Mucosa of stomach (tissue), 1 donor: ENCODE measurements around the gene PYDC1.

Experiments
- H3K27me3 ChIP-seq: one replicate; pipeline ENCODE4 v1.7.0; 2013; ENCODE audit warnings: mild to moderate bottlenecking, low read length; ENCODE audit not compliant: control insufficient read depth, insufficient read depth
- H3K36me3 ChIP-seq: one replicate; pipeline ENCODE4 v1.7.0; 2013; ENCODE audit warnings: low read length; ENCODE audit not compliant: control insufficient read depth, insufficient read depth
- H3K4me1 ChIP-seq: one replicate; pipeline ENCODE4 v1.7.0; 2013; ENCODE audit warnings: mild to moderate bottlenecking, low read length; ENCODE audit not compliant: control insufficient read depth, insufficient read depth
- H3K4me3 ChIP-seq: one replicate; pipeline ENCODE4 v1.7.0; 2013; ENCODE audit warnings: low read length
- H3K9ac ChIP-seq: one replicate; pipeline ENCODE4 v1.7.0; 2013; ENCODE audit warnings: mild to moderate bottlenecking, low read length, moderate library complexity
- H3K9me3 ChIP-seq: one replicate; pipeline ENCODE4 v1.7.0; 2013; ENCODE audit warnings: mild to moderate bottlenecking, low read length, moderate library complexity; ENCODE audit not compliant: control insufficient read depth
- donor health status: Pancreatic carcinoma.

PYDC1 gene

DNA sequence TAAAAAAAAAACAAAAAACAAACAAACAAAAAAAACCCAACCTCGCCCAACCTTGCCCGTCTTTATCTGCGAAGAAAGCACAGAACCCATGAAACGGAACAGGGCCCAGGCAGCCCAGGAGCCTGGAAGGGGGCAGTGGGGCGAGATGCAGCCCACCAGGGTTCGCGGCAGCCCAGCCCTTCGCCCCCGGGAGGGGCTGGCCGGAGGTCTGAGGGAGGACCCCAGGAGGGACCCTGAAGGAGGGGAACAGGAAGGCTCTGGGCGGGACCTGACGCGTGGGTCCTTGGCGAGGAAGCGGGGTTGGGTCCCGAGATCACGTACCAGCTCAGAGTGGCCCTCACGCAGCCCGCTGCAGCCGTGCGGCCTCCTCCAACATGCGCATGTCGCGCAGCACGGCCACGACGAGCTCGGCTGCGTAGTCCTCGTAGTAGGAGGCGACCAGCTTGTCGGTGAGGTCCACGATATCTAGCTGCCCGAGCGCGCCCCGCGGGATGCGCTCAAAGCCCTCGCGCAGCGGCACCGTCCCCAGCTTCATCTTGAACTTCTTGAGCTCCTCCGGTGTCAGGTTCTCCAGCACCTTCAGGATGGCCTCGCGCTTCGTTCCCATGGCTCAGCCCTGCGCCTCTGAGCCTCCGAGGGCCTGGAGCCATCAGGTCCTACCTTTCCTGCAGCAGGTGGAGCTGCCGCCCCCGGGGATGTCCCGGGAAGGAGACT is at the start of gene PYDC1:
TSS of gene PYDC1 (minus strand) at position 714 of the 714 bp plus-strand sequence. CDS start at position 607, 107 bp downstream.
- no peak within 1 kb of the TSS for H3K9ac ChIP-seq

GRCh38 chr16:31265329-31266245 is 48.7 kb upstream of the PYDC1 start:
- no peaks in the 10 kb centered on the region for H3K36me3 ChIP-seq
- no peak overlapping the region for H3K4me3 ChIP-seq
- no peak overlapping the region for H3K9ac ChIP-seq
- H3K27me3 ChIP-seq = no peaks in the 10 kb centered on the region
- no peaks in the 10 kb centered on the region for H3K9me3 ChIP-seq
- no peaks in the 10 kb centered on the region for H3K4me1 ChIP-seq

More for the DNA sequence above, at the start of gene PYDC1:
- peaks cover 24% of the 10 kb centered on the region for H3K4me1 ChIP-seq
- H3K4me3 ChIP-seq = no peak within 1 kb of the TSS
- no peaks in the 10 kb centered on the region for H3K36me3 ChIP-seq
- H3K9me3 ChIP-seq = no peaks in the 10 kb centered on the region
- H3K27me3 ChIP-seq = peaks cover 53% of the 10 kb centered on the region

GRCh38 chr16:31262084-31262483 is 45.1 kb upstream of the PYDC1 start:
- Histone ChIP-seq H3K9me3 (no peaks in the 10 kb centered on the region), H3K27me3 (no peaks in the 10 kb centered on the region), H3K4me1 (no peaks in the 10 kb centered on the region), H3K4me3 (no peak overlapping the region), H3K36me3 (no peaks in the 10 kb centered on the region), H3K9ac (no peak overlapping the region)

- Histone ChIP-seq H3K27me3 (no peaks in the 10 kb centered on the region), H3K9me3 (no peaks in the 10 kb centered on the region), H3K9ac (no peak overlapping the region), H3K4me1 (no peaks in the 10 kb centered on the region), H3K4me3 (no peak overlapping the region), H3K36me3 (no peaks in the 10 kb centered on the region)
Observed at GRCh38 chr16:31260136-31260931, 43.4 kb upstream of the PYDC1 start.

DNA sequence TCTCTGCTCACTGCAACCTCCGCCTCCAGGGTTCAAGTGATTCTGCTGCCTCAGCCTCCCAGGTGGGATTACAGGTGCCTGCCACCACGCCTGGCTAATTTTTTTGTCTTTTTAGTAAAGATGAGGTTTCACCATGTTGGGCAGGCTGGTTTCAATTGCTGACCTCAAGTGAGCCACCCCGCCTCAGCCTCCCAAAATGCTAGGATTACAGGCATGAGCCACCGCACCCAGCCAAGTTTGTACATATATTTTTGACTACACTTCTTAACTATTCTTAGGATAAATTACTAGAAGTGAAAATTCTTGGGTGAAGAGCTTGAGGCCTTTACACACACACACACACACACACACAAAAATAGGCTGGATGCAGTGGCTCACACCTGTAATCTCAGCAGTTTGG is 41.4 kb upstream of the PYDC1 start:
- Histone ChIP-seq H3K9ac (no peak overlapping the region), H3K4me1 (no peaks in the 10 kb centered on the region), H3K36me3 (no peaks in the 10 kb centered on the region), H3K4me3 (no peak overlapping the region), H3K9me3 (no peaks in the 10 kb centered on the region), H3K27me3 (no peaks in the 10 kb centered on the region)

- Histone ChIP-seq H3K36me3 (no peaks in the 10 kb centered on the region), H3K4me1 (no peaks in the 10 kb centered on the region), H3K9me3 (no peaks in the 10 kb centered on the region), H3K27me3 (no peaks in the 10 kb centered on the region), H3K9ac (no peak overlapping the region), H3K4me3 (no peak overlapping the region)
Observed at GRCh38 chr16:31256466-31256865, 39.5 kb upstream of the PYDC1 start.

- no peaks in the 10 kb centered on the region for H3K36me3 ChIP-seq
- no peak overlapping the region for H3K9ac ChIP-seq
- H3K4me1 ChIP-seq = no peaks in the 10 kb centered on the region
- H3K27me3 ChIP-seq = no peaks in the 10 kb centered on the region
- no peak overlapping the region for H3K4me3 ChIP-seq
- no peaks in the 10 kb centered on the region for H3K9me3 ChIP-seq
Observed at GRCh38 chr16:31253642-31254045, 36.7 kb upstream of the PYDC1 start.

- H3K36me3 ChIP-seq = no peaks in the 10 kb centered on the region
- no peaks in the 10 kb centered on the region for H3K4me1 ChIP-seq
- H3K27me3 ChIP-seq = no peaks in the 10 kb centered on the region
- H3K4me3 ChIP-seq = no peak overlapping the region
- H3K9me3 ChIP-seq = no peaks in the 10 kb centered on the region
- no peak overlapping the region for H3K9ac ChIP-seq
Observed at GRCh38 chr16:31251435-31251834, 34.5 kb upstream of the PYDC1 start.

DNA sequence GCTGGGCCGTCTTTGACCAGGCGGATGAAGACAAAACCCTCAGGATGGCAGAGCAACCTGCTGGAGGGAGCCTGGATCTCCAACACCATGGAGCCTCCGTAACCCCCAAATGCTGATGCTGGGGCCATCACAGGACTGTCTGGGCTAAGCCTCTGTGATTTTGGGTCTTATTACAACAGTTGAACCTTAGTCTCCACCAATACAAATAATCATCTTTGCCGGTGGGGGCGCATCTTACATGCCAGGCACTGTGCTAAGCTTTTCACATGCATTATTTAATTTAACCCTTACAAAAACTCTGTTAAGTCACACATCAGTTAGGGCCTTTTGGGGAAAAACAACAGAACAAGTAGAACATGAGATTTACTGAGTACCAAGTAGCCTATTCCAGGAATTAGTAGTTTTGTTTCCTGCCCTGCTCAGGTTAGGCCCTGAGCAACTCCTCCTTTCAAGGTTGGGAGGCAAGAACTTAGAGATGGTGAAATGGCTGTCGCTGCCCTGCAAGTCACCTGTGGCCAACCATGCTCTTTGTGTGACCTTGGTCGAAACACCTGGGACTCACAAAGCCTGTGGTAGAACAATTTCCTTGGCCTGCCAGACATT is 33.9 kb upstream of the PYDC1 start:
- no peaks in the 10 kb centered on the region for H3K27me3 ChIP-seq
- no peak overlapping the region for H3K9ac ChIP-seq
- H3K4me3 ChIP-seq = no peak overlapping the region
- H3K9me3 ChIP-seq = no peaks in the 10 kb centered on the region
- H3K4me1 ChIP-seq = no peaks in the 10 kb centered on the region
- H3K36me3 ChIP-seq = no peaks in the 10 kb centered on the region

DNA sequence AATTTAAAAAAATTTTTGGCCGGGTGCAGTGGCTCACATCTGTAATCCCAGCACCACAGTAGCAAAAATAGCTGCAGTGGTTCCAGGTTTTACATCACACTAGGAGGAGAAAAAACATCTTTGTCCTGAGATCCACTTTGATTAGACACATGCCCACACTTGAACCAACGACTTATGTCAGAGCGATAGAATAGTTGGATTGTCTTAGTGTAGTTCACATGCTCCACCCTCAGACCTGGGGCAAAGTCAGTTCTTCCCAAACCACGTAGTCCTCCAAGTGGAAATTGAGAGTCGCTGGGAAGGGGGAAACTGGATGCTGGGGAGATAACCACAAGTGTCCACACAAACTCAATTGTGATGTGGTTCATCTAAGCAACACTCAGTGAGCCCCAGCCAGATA is 31.4 kb upstream of the PYDC1 start:
- Histone ChIP-seq H3K9me3 (no peaks in the 10 kb centered on the region), H3K9ac (no peak overlapping the region), H3K4me3 (no peak overlapping the region), H3K36me3 (no peaks in the 10 kb centered on the region), H3K27me3 (no peaks in the 10 kb centered on the region), H3K4me1 (no peaks in the 10 kb centered on the region)

DNA sequence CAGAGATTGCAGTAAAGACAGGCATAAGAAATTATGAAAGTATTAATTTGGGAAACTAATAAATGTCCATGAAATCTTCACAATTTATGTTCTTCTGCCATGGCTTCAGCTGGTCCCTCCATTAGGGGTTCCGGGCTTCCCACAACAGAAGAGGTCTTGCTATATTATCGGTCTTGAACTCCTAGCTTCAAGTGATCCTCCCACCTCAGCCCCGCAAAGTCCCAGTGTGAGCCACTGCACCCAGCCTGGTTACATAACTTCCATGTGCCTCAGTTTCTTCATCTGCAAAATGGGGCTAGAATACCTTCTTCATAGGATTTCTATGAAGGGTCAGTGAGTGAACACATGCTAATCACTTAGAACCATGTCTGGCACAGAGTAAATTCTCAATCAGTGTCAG is 29.4 kb upstream of the PYDC1 start:
- Histone ChIP-seq H3K4me3 (no peak overlapping the region), H3K27me3 (no peaks in the 10 kb centered on the region), H3K36me3 (no peaks in the 10 kb centered on the region), H3K4me1 (no peaks in the 10 kb centered on the region), H3K9ac (no peak overlapping the region), H3K9me3 (no peaks in the 10 kb centered on the region)
